Smooth muscle cell (in vitro differentiated cells): Measurements from ENCODE around the gene DRG2. TPM values are rescaled to one million over a fixed set of nuclear protein-coding genes. Genes with fewer than 3 reads are reported as not detected.

Experiments
- DNase-seq: peaks from one replicate; lab custom pipeline; 2025; ENCODE audit not compliant: unreplicated experiment; lab: John Stamatoyannopoulos, UW
- H2AFZ ChIP-seq: fragments of 200-600 bp; sonication (generic); 2 replicates; pipeline ENCODE4 v1.6.0; 2016; ENCODE audit warnings: antibody characterized with exemption, low read depth, mild to moderate bottlenecking
- H3F3A ChIP-seq: fragments of 200-600 bp; sonication (generic); 2 replicates; pipeline ENCODE4 v1.6.0; 2017; ENCODE audit warnings: antibody characterized with exemption, low read depth
- H3K27ac ChIP-seq: fragments of 200-600 bp; sonication (generic); 2 replicates; pipeline ENCODE4 v1.5.1; 2016; ENCODE audit warnings: low read depth, mild to moderate bottlenecking
- H3K27me3 ChIP-seq: fragments of 200-600 bp; sonication (generic); 2 replicates; pipeline ENCODE4 v1.6.1; 2016; ENCODE audit warnings: low read depth, mild to moderate bottlenecking
- H3K36me3 ChIP-seq: fragments of 200-600 bp; sonication (generic); 2 replicates; pipeline ENCODE4 v1.5.1; 2016; ENCODE audit warnings: low read depth
- H3K4me1 ChIP-seq: fragments of 200-600 bp; sonication (generic); 2 replicates; pipeline ENCODE4 v1.5.1; 2016; ENCODE audit warnings: low read depth
- H3K4me2 ChIP-seq: fragments of 200-600 bp; sonication (generic); 2 replicates; pipeline ENCODE4 v1.6.0; 2016; ENCODE audit warnings: mild to moderate bottlenecking
- H3K4me3 ChIP-seq: fragments of 200-600 bp; sonication (generic); 2 replicates; pipeline ENCODE4 v1.5.1; 2016; ENCODE audit warnings: mild to moderate bottlenecking
- H3K79me2 ChIP-seq: fragments of 200-600 bp; sonication (generic); 2 replicates; pipeline ENCODE4 v1.6.0; 2016; ENCODE audit warnings: low read depth, mild to moderate bottlenecking
- H3K9ac ChIP-seq: fragments of 200-600 bp; sonication (generic); 2 replicates; pipeline ENCODE4 v1.6.0; 2016; ENCODE audit warnings: low read depth
- H3K9me3 ChIP-seq: fragments of 200-600 bp; sonication (generic); replicated peaks from 2 replicates; pipeline ENCODE4 v1.5.1; 2016; ENCODE audit warnings: low read depth
- H4K20me1 ChIP-seq: fragments of 200-600 bp; sonication (generic); 2 replicates; pipeline ENCODE4 v1.6.0; 2016; ENCODE audit warnings: low read depth
- WGBS: methylation state at CpG from one replicate; pipeline ENCODE4 v1.1.7; 2016; ENCODE audit warnings: low lambda C conversion rate; 5-methylcytosine and 5-hydroxymethylcytosine counted together
- polyA plus RNA-seq: library from polyadenylated mRNA; unstranded; fragments of >200 nt; fragmentation: Nextera tagmentation; extraction: Ambion mirVana; gene quantifications from 2 replicates; pipeline ENCODE4 v1.2.1, GENCODE V29; 2016
- total RNA-seq: library from RNA; depleted of rRNA; stranded (reverse); fragments of >200 nt; gene quantifications from 2 replicates; pipeline ENCODE4 v1.2.3, GENCODE V29; 2014
- TF ChIP-seq, protein P1 (sequence below): fragments of 200-600 bp; sonication (generic); IDR thresholded peaks from 2 replicates; pipeline ENCODE4 v1.5.1; 2017; ENCODE audit warnings: borderline replicate concordance, mild to moderate bottlenecking, antibody characterized with exemption; ENCODE audit not compliant: insufficient read depth, poor library complexity, severe bottlenecking

Gene DRG2
- total and polyA plus RNA-seq, 2 experiments from 2014 or later: 24.5 to 36.6 TPM

- H4K20me1 ChIP-seq: no peaks in the 10 kb centered on the region
- no peaks in the 10 kb centered on the region for H3K36me3 ChIP-seq
- H3F3A ChIP-seq: no peaks in the 10 kb centered on the region
- H3K79me2 ChIP-seq: no peaks in the 10 kb centered on the region
- no peaks in the 10 kb centered on the region for H3K27me3 ChIP-seq
- H3K4me3 ChIP-seq: no peak within 1 kb of the TSS
- TF ChIP-seq, protein P1, sequence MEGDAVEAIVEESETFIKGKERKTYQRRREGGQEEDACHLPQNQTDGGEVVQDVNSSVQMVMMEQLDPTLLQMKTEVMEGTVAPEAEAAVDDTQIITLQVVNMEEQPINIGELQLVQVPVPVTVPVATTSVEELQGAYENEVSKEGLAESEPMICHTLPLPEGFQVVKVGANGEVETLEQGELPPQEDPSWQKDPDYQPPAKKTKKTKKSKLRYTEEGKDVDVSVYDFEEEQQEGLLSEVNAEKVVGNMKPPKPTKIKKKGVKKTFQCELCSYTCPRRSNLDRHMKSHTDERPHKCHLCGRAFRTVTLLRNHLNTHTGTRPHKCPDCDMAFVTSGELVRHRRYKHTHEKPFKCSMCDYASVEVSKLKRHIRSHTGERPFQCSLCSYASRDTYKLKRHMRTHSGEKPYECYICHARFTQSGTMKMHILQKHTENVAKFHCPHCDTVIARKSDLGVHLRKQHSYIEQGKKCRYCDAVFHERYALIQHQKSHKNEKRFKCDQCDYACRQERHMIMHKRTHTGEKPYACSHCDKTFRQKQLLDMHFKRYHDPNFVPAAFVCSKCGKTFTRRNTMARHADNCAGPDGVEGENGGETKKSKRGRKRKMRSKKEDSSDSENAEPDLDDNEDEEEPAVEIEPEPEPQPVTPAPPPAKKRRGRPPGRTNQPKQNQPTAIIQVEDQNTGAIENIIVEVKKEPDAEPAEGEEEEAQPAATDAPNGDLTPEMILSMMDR: no peak
- no peak within 1 kb of the TSS for H3K27ac ChIP-seq
- DNase-seq: no peak
- no peak within 1 kb of the TSS for H2AFZ ChIP-seq
- WGBS: 88% methylated on average over 17 of the region's 17 CpGs
- no peaks in the 10 kb centered on the region for H3K9me3 ChIP-seq
- H3K4me2 ChIP-seq: no peak within 1 kb of the TSS
- no peaks in the 10 kb centered on the region for H3K4me1 ChIP-seq
- H3K9ac ChIP-seq: no peak within 1 kb of the TSS
Observed at GRCh38 chr17:18108401-18109312, 20.9 kb downstream of the DRG2 start, which contains the start of gene MYO15A. TSS of gene MYO15A (plus strand) at chr17:18108756. CDS start at chr17:18118801, 10,045 bp downstream.

DNA sequence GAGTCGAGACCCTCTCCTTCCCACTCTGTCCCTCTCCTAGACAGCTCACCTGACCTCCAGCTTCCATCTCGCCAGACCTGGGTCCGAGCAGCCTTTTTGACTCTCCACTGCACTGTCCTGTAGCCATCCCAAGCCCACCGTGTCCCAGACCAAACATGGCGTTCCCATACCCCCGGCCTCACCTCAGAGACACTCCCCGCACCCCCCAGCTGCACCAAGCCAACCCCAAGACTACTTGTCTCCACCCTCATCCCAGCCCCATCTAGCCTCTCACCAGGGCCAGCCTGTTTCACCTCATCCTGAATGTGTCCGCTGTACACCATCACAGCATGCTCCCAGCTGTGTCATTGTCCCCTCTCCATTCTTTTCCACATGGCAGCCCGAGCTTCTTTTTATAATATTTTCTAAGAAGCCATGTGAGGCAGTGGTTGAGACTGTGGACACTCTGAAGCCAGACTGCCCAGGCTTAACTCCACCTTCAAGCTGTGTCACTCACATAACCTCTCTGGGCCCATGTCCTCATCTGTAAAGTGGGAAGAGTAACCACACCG is 22.3 kb downstream of the DRG2 start:
- Histone ChIP-seq H3K36me3 (no peaks in the 10 kb centered on the region), H3K4me3 (no peak overlapping the region), H2AFZ (no peak overlapping the region), H3K4me1 (no peaks in the 10 kb centered on the region), H3F3A (no peaks in the 10 kb centered on the region), H3K79me2 (no peaks in the 10 kb centered on the region), H4K20me1 (no peaks in the 10 kb centered on the region), H3K9ac (no peak overlapping the region), H3K27ac (no peak overlapping the region), H3K4me2 (no peak overlapping the region), H3K9me3 (no peaks in the 10 kb centered on the region), H3K27me3 (no peaks in the 10 kb centered on the region)
- no peak for DNase-seq
- TF ChIP-seq, protein P1: no peak
- WGBS: 81% methylated on average over 9 of the region's 10 CpGs

- no peak overlapping the region for H3K9ac ChIP-seq
- no peak overlapping the region for H3K27ac ChIP-seq
- no peaks in the 10 kb centered on the region for H4K20me1 ChIP-seq
- DNase-seq: no peak
- WGBS: 83% methylated on average over 4 of the region's 4 CpGs
- H3K4me3 ChIP-seq: no peak overlapping the region
- H2AFZ ChIP-seq: no peak overlapping the region
- H3K9me3 ChIP-seq: no peaks in the 10 kb centered on the region
- TF ChIP-seq, protein P1: no peak
- H3K79me2 ChIP-seq: no peaks in the 10 kb centered on the region
- no peaks in the 10 kb centered on the region for H3F3A ChIP-seq
- H3K36me3 ChIP-seq: no peaks in the 10 kb centered on the region
- H3K4me1 ChIP-seq: no peaks in the 10 kb centered on the region
- H3K27me3 ChIP-seq: no peaks in the 10 kb centered on the region
- no peak overlapping the region for H3K4me2 ChIP-seq
Observed at GRCh38 chr17:18110636-18111145, 22.9 kb downstream of the DRG2 start.
